SIG-M5 treated with dmso at 0.1 percent for 504 hours (cell line): ENCODE data around the gene MGAT3.
"Not testable (repeated sequence)": the region's sequence is repeated elsewhere in the genome, so short reads cannot be mapped to it uniquely, and the experiment has no call there.

Experiments
- DNase-seq: peaks from one replicate; lab custom pipeline; 2025; ENCODE audit not compliant: unreplicated experiment; lab: John Stamatoyannopoulos, UW

MGAT3 gene

GRCh38 chr22:39456522-39457197 is at the start of gene MGAT3:
TSS of gene MGAT3 (plus strand) at chr22:39457012. CDS start at chr22:39487348, 30,336 bp downstream.
- DNase-seq, result no peak

GRCh38 chr22:39408173-39408572 is 48.6 kb upstream of the MGAT3 start:
- DNase-seq, result no peak

GRCh38 chr22:39408807-39409206 is 48.0 kb upstream of the MGAT3 start:
- no peak for DNase-seq

- DNase-seq, result no peak
Observed at GRCh38 chr22:39409516-39410029, 47.2 kb upstream of the MGAT3 start.

GRCh38 chr22:39410264-39410663 is 46.5 kb upstream of the MGAT3 start:
- no peak for DNase-seq

GRCh38 chr22:39411828-39412365 is 44.9 kb upstream of the MGAT3 start:
- DNase-seq, result not testable (repeated sequence)

GRCh38 chr22:39413204-39413603 is 43.6 kb upstream of the MGAT3 start:
- not testable (repeated sequence) for DNase-seq

GRCh38 chr22:39414377-39414776 is 42.4 kb upstream of the MGAT3 start:
- no peak for DNase-seq

- DNase-seq, result no peak
Observed at GRCh38 chr22:39414886-39415285, 41.9 kb upstream of the MGAT3 start.

GRCh38 chr22:39415506-39415905 is 41.3 kb upstream of the MGAT3 start:
- no peak for DNase-seq

- DNase-seq, result no peak
Observed at GRCh38 chr22:39416319-39416718, 40.5 kb upstream of the MGAT3 start.

- DNase-seq, result no peak
Observed at GRCh38 chr22:39417641-39418040, 39.2 kb upstream of the MGAT3 start.

- DNase-seq, result no peak
Observed at GRCh38 chr22:39418696-39419095, 38.1 kb upstream of the MGAT3 start.

GRCh38 chr22:39419096-39419495 is 37.7 kb upstream of the MGAT3 start:
- no peak for DNase-seq

- DNase-seq, result no peak
Observed at GRCh38 chr22:39419911-39420310, 36.9 kb upstream of the MGAT3 start.

GRCh38 chr22:39421691-39422090 is 35.1 kb upstream of the MGAT3 start:
- no peak for DNase-seq

GRCh38 chr22:39422101-39422500 is 34.7 kb upstream of the MGAT3 start:
- DNase-seq, result no peak

GRCh38 chr22:39422721-39423120 is 34.1 kb upstream of the MGAT3 start:
- DNase-seq, result no peak

- no peak for DNase-seq
Observed at GRCh38 chr22:39423976-39424375, 32.8 kb upstream of the MGAT3 start.

- DNase-seq, result no peak
Observed at GRCh38 chr22:39426380-39427043, 30.3 kb upstream of the MGAT3 start.

- no peak for DNase-seq
Observed at GRCh38 chr22:39427751-39428596, 28.8 kb upstream of the MGAT3 start.
